Neuronal stem cell (in vitro differentiated cells): ENCODE measurements around the gene TFAP2D.

Experiments
- DNase-seq: peaks from one replicate; pipeline ENCODE4 v3.0.0-alpha.2; 2013; ENCODE audit warnings: low spot score
- H2AFZ ChIP-seq: one replicate; pipeline ENCODE4 v1.6.1; 2013; ENCODE audit warnings: mild to moderate bottlenecking, low read length, inconsistent platforms
- H2AK5ac ChIP-seq: 2 replicates; pipeline ENCODE4 v1.6.1; 2013; ENCODE audit warnings: low read depth, mild to moderate bottlenecking, inconsistent platforms, low read length, moderate library complexity, mixed read lengths
- H2BK120ac ChIP-seq: 2 replicates; pipeline ENCODE4 v1.6.1; 2013; ENCODE audit warnings: low read depth, mild to moderate bottlenecking, inconsistent platforms, low read length, moderate library complexity, mixed read lengths
- H2BK12ac ChIP-seq: one replicate; pipeline ENCODE4 v1.6.1; 2013; ENCODE audit warnings: low read length, inconsistent platforms
- H2BK15ac ChIP-seq: 2 replicates; pipeline ENCODE4 v1.6.1; 2013; ENCODE audit warnings: mild to moderate bottlenecking, low read length, inconsistent platforms, mixed read lengths
- H2BK5ac ChIP-seq: one replicate; pipeline ENCODE4 v1.6.1; 2013; ENCODE audit warnings: inconsistent platforms, mild to moderate bottlenecking, low read length, moderate library complexity
- H3K14ac ChIP-seq: one replicate; pipeline ENCODE4 v1.6.1; 2013; ENCODE audit warnings: low read length, inconsistent platforms
- H3K18ac ChIP-seq: 2 replicates; pipeline ENCODE4 v1.6.1; 2013; ENCODE audit warnings: low read length, inconsistent platforms
- H3K23ac ChIP-seq: 2 replicates; pipeline ENCODE4 v1.6.1; 2013; ENCODE audit warnings: low read depth, mild to moderate bottlenecking, mixed read lengths, low read length, inconsistent platforms; ENCODE audit not compliant: poor library complexity
- H3K27ac ChIP-seq: replicated peaks from 3 replicates; pipeline ENCODE4 v1.5.1; 2013; ENCODE audit warnings: low read length, inconsistent platforms
- H3K27me3 ChIP-seq, 3 experiments: 2 replicates each; pipeline ENCODE4 v1.6.1; 2013; ENCODE audit warnings: low read length in 3 of 3, mild to moderate bottlenecking in 2 of 3, inconsistent platforms in 1 of 3, low read depth in 1 of 3, mixed read lengths in 1 of 3, moderate library complexity in 1 of 3; ENCODE audit not compliant: control insufficient read depth in 3 of 3, insufficient read depth in 3 of 3
- H3K36me3 ChIP-seq, 2 donors: replicated peaks in 1 of 2; 2 replicates each; pipeline ENCODE4 v1.6.1; 2013; ENCODE audit warnings: low read length in 2 of 2; ENCODE audit not compliant: control insufficient read depth in 2 of 2, insufficient read depth in 2 of 2
- H3K4ac ChIP-seq: 2 replicates; pipeline ENCODE4 v1.6.1; 2013; ENCODE audit warnings: inconsistent platforms, mild to moderate bottlenecking, low read length, moderate library complexity
- H3K4me1 ChIP-seq, 2 donors: 1 replicate in 1 of 2; 2 replicates in 1 of 2; pipeline ENCODE4 v1.6.1; 2013; ENCODE audit warnings: low read length in 2 of 2, low read depth in 1 of 2; ENCODE audit not compliant: control insufficient read depth in 2 of 2, insufficient read depth in 1 of 2
- H3K4me2 ChIP-seq: one replicate; pipeline ENCODE4 v1.6.1; 2013; ENCODE audit warnings: mild to moderate bottlenecking, low read length, inconsistent platforms; ENCODE audit not compliant: insufficient read depth, poor library complexity, severe bottlenecking
- H3K4me3 ChIP-seq, 2 donors: 2 replicates each; pipeline ENCODE4 v1.5.1; 2013; ENCODE audit warnings: low read length in 2 of 2, mild to moderate bottlenecking in 2 of 2, inconsistent platforms in 1 of 2, moderate library complexity in 1 of 2
- H3K79me1 ChIP-seq: one replicate; pipeline ENCODE4 v1.6.1; 2013; ENCODE audit warnings: low read depth, mild to moderate bottlenecking, inconsistent platforms, low read length, moderate library complexity
- H3K9ac ChIP-seq: one replicate; pipeline ENCODE4 v1.6.1; 2013; ENCODE audit warnings: mild to moderate bottlenecking, low read depth, low read length, inconsistent platforms; ENCODE audit not compliant: poor library complexity
- H3K9me3 ChIP-seq, 2 donors: replicated peaks in 1 of 2; 2 replicates each; pipeline versions ENCODE3 to v1.6.1; 2013; ENCODE audit warnings: low read length in 2 of 2, mild to moderate bottlenecking in 2 of 2, inconsistent platforms in 1 of 2, low read depth in 1 of 2, mixed read lengths in 1 of 2, moderate library complexity in 1 of 2; ENCODE audit not compliant: control insufficient read depth in 2 of 2, insufficient read depth in 1 of 2
- H4K8ac ChIP-seq: one replicate; pipeline ENCODE4 v1.6.1; 2013; ENCODE audit warnings: low read depth, mild to moderate bottlenecking, inconsistent platforms, low read length, moderate library complexity
- H4K91ac ChIP-seq: one replicate; pipeline ENCODE4 v1.6.1; 2013; ENCODE audit warnings: low read length, low read depth, mild to moderate bottlenecking, inconsistent platforms; ENCODE audit not compliant: poor library complexity
- WGBS, 2 donors: extraction: QIAGEN DNeasy Blood & Tissue Kit; methylation state at CpG; one replicate each; pipeline ENCODE4 v1.1.7; 2013; ENCODE audit warnings: missing lambda C conversion rate in 2 of 2, mixed read lengths in 1 of 2; ENCODE audit not compliant: insufficient read length in 2 of 2, insufficient replicate concordance in 1 of 2; ENCODE audit errors: extremely low coverage in 2 of 2; 5-methylcytosine and 5-hydroxymethylcytosine counted together

TFAP2D gene

DNA sequence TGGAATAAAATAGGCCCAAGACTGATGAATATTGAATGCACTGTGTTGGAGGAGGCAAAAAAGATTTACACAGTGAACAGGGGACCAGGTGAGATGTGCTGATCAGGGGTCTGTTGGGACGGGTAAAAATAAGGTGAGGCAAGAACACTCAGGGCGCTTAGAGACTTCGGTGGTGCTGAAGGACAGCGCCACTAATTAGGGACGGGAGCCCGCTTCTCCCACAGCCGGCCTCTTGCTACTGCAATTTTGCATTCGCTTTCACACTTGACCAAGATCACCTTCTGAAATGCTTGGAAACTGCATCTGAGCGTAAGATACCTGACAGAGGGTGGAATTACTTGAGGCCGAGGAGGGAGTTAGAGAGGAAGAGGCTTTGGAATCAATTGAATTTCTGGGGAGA lies 7.3 kb downstream of the TFAP2D start:
- Histone ChIP-seq H2AFZ (no peak overlapping the region), H3K18ac (no peak overlapping the region), H3K27me3 (peaks cover 19 to 94% (median 86%) of the 10 kb centered on the region in 3 experiments), H3K27ac (no peak overlapping the region), H3K4me1 (no peaks in the 10 kb centered on the region), H2BK5ac (no peak overlapping the region), H3K9ac (no peak overlapping the region), H3K4me2 (no peak overlapping the region), H3K4me3 (no peak overlapping the region), H4K8ac (no peak overlapping the region), H3K14ac (no peak overlapping the region), H2BK12ac (no peak overlapping the region), H2BK15ac (no peak overlapping the region), H3K9me3 (no peaks in the 10 kb centered on the region), H3K23ac (no peak overlapping the region), H3K4ac (no peak overlapping the region), H3K36me3 (no peaks in the 10 kb centered on the region), H3K79me1 (no peaks in the 10 kb centered on the region), H2BK120ac (no peak overlapping the region), H4K91ac (no peak overlapping the region), H2AK5ac (no peak overlapping the region)
- no peak for DNase-seq
- WGBS, 2 donors = no CpG with 5 or more reads among the region's 10 CpGs

- H2BK120ac ChIP-seq = no peak overlapping the region
- H2BK15ac ChIP-seq = no peak overlapping the region
- H3K27ac ChIP-seq = no peak overlapping the region
- H3K4ac ChIP-seq = no peak overlapping the region
- no peak overlapping the region for H2AK5ac ChIP-seq
- no peak overlapping the region for H3K4me3 ChIP-seq
- H3K79me1 ChIP-seq = no peaks in the 10 kb centered on the region
- H4K8ac ChIP-seq = no peak overlapping the region
- no peak overlapping the region for H3K14ac ChIP-seq
- H3K23ac ChIP-seq = no peak overlapping the region
- no peaks in the 10 kb centered on the region for H3K4me1 ChIP-seq
- WGBS, 2 donors = no CpG with 5 or more reads among the region's 19 CpGs
- H2AFZ ChIP-seq = no peak overlapping the region
- H3K27me3 ChIP-seq = peaks cover 17 to 87% (median 78%) of the 10 kb centered on the region in 3 experiments
- DNase-seq = no peak
- no peak overlapping the region for H3K4me2 ChIP-seq
- H2BK12ac ChIP-seq = no peak overlapping the region
- H4K91ac ChIP-seq = no peak overlapping the region
- H3K36me3 ChIP-seq = no peaks in the 10 kb centered on the region
- H3K18ac ChIP-seq = no peak overlapping the region
- H2BK5ac ChIP-seq = no peak overlapping the region
- H3K9ac ChIP-seq = no peak overlapping the region
- H3K9me3 ChIP-seq = no peaks in the 10 kb centered on the region
Observed at GRCh38 chr6:50721978-50722377, 8.7 kb downstream of the TFAP2D start.

DNA sequence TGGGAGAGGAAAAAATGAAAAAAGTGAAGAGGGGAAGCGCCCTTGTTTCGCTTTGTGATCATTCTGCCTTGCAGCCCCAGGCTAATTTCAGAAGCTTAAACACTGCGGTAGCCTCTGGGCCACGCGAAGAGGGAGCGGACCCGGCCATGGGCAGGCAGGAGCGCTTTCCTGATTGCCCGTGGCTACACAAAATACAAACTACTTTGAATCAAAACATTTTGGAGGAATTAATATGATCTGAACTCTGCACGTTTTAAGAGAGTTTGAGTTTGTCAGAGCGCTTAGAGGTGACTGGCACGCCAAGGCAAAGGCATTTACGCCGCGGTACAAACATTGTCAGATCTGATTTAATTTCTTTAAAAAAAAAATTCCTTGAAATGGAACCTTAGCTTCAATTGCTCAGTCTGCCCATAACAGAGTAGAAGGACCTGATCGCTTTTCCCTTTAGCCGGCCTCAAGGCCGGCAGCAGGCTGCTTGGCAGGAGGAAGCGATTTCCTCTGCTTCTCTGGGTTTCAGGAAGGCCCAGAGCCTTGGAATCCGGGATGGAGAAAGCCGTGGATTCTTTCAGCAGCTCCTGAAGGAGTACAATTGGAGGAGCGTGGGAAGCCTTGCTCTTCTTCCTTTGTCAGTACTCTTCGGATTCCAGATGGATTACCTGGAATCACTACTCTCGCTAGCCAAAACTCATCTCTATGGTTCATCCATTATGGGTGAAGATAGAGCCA lies 9.7 kb downstream of the TFAP2D start:
- H3K4me1 ChIP-seq = no peaks in the 10 kb centered on the region
- H2AFZ ChIP-seq = no peak overlapping the region
- no peak overlapping the region for H2BK120ac ChIP-seq
- H3K23ac ChIP-seq = no peak overlapping the region
- H3K14ac ChIP-seq = no peak overlapping the region
- no peaks in the 10 kb centered on the region for H3K36me3 ChIP-seq
- no peak overlapping the region for H2BK12ac ChIP-seq
- no peak overlapping the region for H2BK15ac ChIP-seq
- H3K18ac ChIP-seq = no peak overlapping the region
- H3K4ac ChIP-seq = no peak overlapping the region
- no peak overlapping the region for H2BK5ac ChIP-seq
- H3K27me3 ChIP-seq = peaks cover 17 to 85% (median 68%) of the 10 kb centered on the region in 3 experiments
- no CpG with 5 or more reads among the region's 24 CpGs for WGBS, 2 donors
- no peaks in the 10 kb centered on the region for H3K9me3 ChIP-seq
- H4K8ac ChIP-seq = no peak overlapping the region
- no peaks in the 10 kb centered on the region for H3K79me1 ChIP-seq
- H4K91ac ChIP-seq = no peak overlapping the region
- no peak overlapping the region for H3K4me2 ChIP-seq
- no peak overlapping the region for H3K27ac ChIP-seq
- H2AK5ac ChIP-seq = no peak overlapping the region
- no peak overlapping the region for H3K4me3 ChIP-seq
- DNase-seq = no peak
- no peak overlapping the region for H3K9ac ChIP-seq

GRCh38 chr6:50724381-50725124 lies 11.2 kb downstream of the TFAP2D start:
- Histone ChIP-seq H2BK5ac (no peak overlapping the region), H3K4me3 (peak overlapping the region in 1 of 2 donors; percentile 18), H2AK5ac (no peak overlapping the region), H2BK12ac (no peak overlapping the region), H2BK120ac (no peak overlapping the region), H3K36me3 (no peaks in the 10 kb centered on the region), H3K18ac (no peak overlapping the region), H3K23ac (no peak overlapping the region), H3K4ac (no peak overlapping the region), H3K79me1 (no peaks in the 10 kb centered on the region), H3K4me2 (no peak overlapping the region), H2BK15ac (no peak overlapping the region), H2AFZ (no peak overlapping the region), H3K9me3 (no peaks in the 10 kb centered on the region), H3K27me3 (peaks cover 17 to 70% (median 61%) of the 10 kb centered on the region in 3 experiments), H3K27ac (no peak overlapping the region), H3K9ac (no peak overlapping the region), H3K4me1 (no peaks in the 10 kb centered on the region), H4K91ac (no peak overlapping the region), H3K14ac (no peak overlapping the region), H4K8ac (no peak overlapping the region)
- no CpG with 5 or more reads among the region's 43 CpGs for WGBS, 2 donors
- no peak for DNase-seq
